ENCODE results near the gene DIAPH2. TPM values are rescaled to one million over a fixed set of nuclear protein-coding genes. Genes with fewer than 3 reads are reported as not detected.

Gene DIAPH2
- total RNA-seq, 1 experiment from 2014 or later: 15.9 TPM

GRCh38 chrX:97060020-97060419, 375.4 kb downstream of the DIAPH2 start:
- peaks cover 4% of the 10 kb centered on the region; the same call in 1 of the 2 replicates for H3K27me3 Mint-ChIP-seq (ENCODE audit: low read depth)
- no peak for TF ChIP-seq FOXP1 (CRISPR knock-in tag; IDR thresholded peaks at IDR 0.05; ENCODE audit: borderline replicate concordance)
- no peak for TF ChIP-seq JAZF1 (CRISPR knock-in tag; IDR thresholded peaks at IDR 0.05)
- TF ChIP-seq ZNF281 (CRISPR knock-in tag; IDR thresholded peaks at IDR 0.05): no peak
- TF ChIP-seq NFE2L1 (CRISPR knock-in tag; IDR thresholded peaks at IDR 0.05): no peak
- no peak for TF ChIP-seq CDX4 (CRISPR knock-in tag; IDR thresholded peaks at IDR 0.05; ENCODE audit: borderline replicate concordance)
- no peak for TF ChIP-seq ATF3 (CRISPR knock-in tag; conservative IDR thresholded peaks at IDR 0.05)
- TF ChIP-seq GRHL2 (CRISPR knock-in tag; IDR thresholded peaks at IDR 0.05; ENCODE audit: insufficient replicate concordance, severe bottlenecking): no peak
- TF ChIP-seq ZNF671 (CRISPR knock-in tag; IDR thresholded peaks at IDR 0.05): no peak
- no peak for TF ChIP-seq ZNF423 (CRISPR knock-in tag; IDR thresholded peaks at IDR 0.05)
- TF ChIP-seq IRF2 (CRISPR knock-in tag; IDR thresholded peaks at IDR 0.05; ENCODE audit: borderline replicate concordance, low read depth): no peak
- TF ChIP-seq ZNF532 (CRISPR knock-in tag; IDR thresholded peaks at IDR 0.05; ENCODE audit: borderline replicate concordance): no peak
- TF ChIP-seq STAT6 (CRISPR knock-in tag; conservative IDR thresholded peaks at IDR 0.05; ENCODE audit: low read depth): no peak
- TF ChIP-seq FOXK1 (CRISPR knock-in tag; IDR thresholded peaks at IDR 0.05): no peak
- no peak for TF ChIP-seq ZNF138 (CRISPR knock-in tag; conservative IDR thresholded peaks at IDR 0.05)
- peaks cover 13% of the 10 kb centered on the region for H3K4me1 Mint-ChIP-seq
- H3K4me3 Mint-ChIP-seq: no peak overlapping the region
- CTCF ChIA-PET: no interaction called here
- DNase-seq (ENCODE audit: low spot score) (peak; percentile 16), ATAC-seq (peak; percentile 91)
- no peaks in the 10 kb centered on the region for H3K9me3 Mint-ChIP-seq
- no peak overlapping the region for H3K27ac Mint-ChIP-seq
- POLR2A ChIA-PET: no interaction called here
- H3K36me3 Mint-ChIP-seq: no peaks in the 10 kb centered on the region

- H3K27ac Mint-ChIP-seq: no peak overlapping the region
- POLR2A ChIA-PET: no interaction called here
- H3K4me1 Mint-ChIP-seq: peaks cover 5% of the 10 kb centered on the region
- ATAC-seq (no peak), DNase-seq (ENCODE audit: low spot score) (no peak)
- no peak overlapping the region for H3K4me3 Mint-ChIP-seq
- CTCF ChIA-PET: no interaction called here
- H3K9me3 Mint-ChIP-seq: no peaks in the 10 kb centered on the region
- no peak for TF ChIP-seq ZNF263 (CRISPR knock-in tag; IDR thresholded peaks at IDR 0.05; ENCODE audit: low read depth)
- no peak for TF ChIP-seq ZBTB43 (CRISPR knock-in tag; IDR thresholded peaks at IDR 0.05)
- TF ChIP-seq NFATC4 (CRISPR knock-in tag; IDR thresholded peaks at IDR 0.05): no peak
- TF ChIP-seq HMGXB4 (CRISPR knock-in tag; IDR thresholded peaks at IDR 0.05): no peak
- TF ChIP-seq USF2 (CRISPR knock-in tag; IDR thresholded peaks at IDR 0.05): no peak
- no peaks in the 10 kb centered on the region for H3K36me3 Mint-ChIP-seq
- no peaks in the 10 kb centered on the region for H3K27me3 Mint-ChIP-seq (ENCODE audit: low read depth)
These were observed 380.4 kb downstream of the DIAPH2 start for GRCh38 chrX:97065066-97065465.
